ENCODE measurements around the gene C20orf202.

The C20orf202 gene

GRCh38 chr20:1169224-1169623 is 34.0 kb upstream of the C20orf202 start:
- Histone ChIP-seq H3K4me2 (ENCODE audit: low read length) (no peak overlapping the region), H3K79me2 (ENCODE audit: insufficient read depth, low read length) (no peaks in the 10 kb centered on the region), H3K4me3 (ENCODE audit: low read depth, low read length, poor library complexity, severe bottlenecking) (no peak overlapping the region), H3K4me1 (ENCODE audit: insufficient read depth, low read length, severe bottlenecking) (no peaks in the 10 kb centered on the region), H3F3A (ENCODE audit: insufficient read depth, low read length) (no peaks in the 10 kb centered on the region), H3K36me3 (ENCODE audit: insufficient read depth, low read length) (peaks cover 75% of the 10 kb centered on the region), H3K9me3 (ENCODE audit: low read length) (no peaks in the 10 kb centered on the region), H3K27me3 (ENCODE audit: insufficient read depth, low read length) (no peaks in the 10 kb centered on the region), H4K20me1 (ENCODE audit: insufficient read depth, low read length) (no peaks in the 10 kb centered on the region), H3K9ac (ENCODE audit: low read length) (no peak overlapping the region), H3K27ac (ENCODE audit: low read depth, low read length, poor library complexity, severe bottlenecking) (no peak overlapping the region), H2AFZ (ENCODE audit: low read length) (no peak overlapping the region), H3K9me2 (ENCODE audit: low read depth, low read length) (no peaks in the 10 kb centered on the region)
- TF ChIP-seq, protein P1, sequence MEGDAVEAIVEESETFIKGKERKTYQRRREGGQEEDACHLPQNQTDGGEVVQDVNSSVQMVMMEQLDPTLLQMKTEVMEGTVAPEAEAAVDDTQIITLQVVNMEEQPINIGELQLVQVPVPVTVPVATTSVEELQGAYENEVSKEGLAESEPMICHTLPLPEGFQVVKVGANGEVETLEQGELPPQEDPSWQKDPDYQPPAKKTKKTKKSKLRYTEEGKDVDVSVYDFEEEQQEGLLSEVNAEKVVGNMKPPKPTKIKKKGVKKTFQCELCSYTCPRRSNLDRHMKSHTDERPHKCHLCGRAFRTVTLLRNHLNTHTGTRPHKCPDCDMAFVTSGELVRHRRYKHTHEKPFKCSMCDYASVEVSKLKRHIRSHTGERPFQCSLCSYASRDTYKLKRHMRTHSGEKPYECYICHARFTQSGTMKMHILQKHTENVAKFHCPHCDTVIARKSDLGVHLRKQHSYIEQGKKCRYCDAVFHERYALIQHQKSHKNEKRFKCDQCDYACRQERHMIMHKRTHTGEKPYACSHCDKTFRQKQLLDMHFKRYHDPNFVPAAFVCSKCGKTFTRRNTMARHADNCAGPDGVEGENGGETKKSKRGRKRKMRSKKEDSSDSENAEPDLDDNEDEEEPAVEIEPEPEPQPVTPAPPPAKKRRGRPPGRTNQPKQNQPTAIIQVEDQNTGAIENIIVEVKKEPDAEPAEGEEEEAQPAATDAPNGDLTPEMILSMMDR (IDR thresholded peaks at IDR 0.05; ENCODE audit: low read length), result no peak
- TF ChIP-seq EZH2 (IDR thresholded peaks at IDR 0.05; ENCODE audit: borderline replicate concordance, low read length), result no peak

- no peak overlapping the region for H3K4me2 ChIP-seq (ENCODE audit: low read length)
- H2AFZ ChIP-seq (ENCODE audit: low read length), result no peak overlapping the region
- H3F3A ChIP-seq (ENCODE audit: insufficient read depth, low read length), result no peaks in the 10 kb centered on the region
- no peak overlapping the region for H3K4me3 ChIP-seq (ENCODE audit: low read depth, low read length, poor library complexity, severe bottlenecking)
- H3K27ac ChIP-seq (ENCODE audit: low read depth, low read length, poor library complexity, severe bottlenecking), result no peak overlapping the region
- no peaks in the 10 kb centered on the region for H3K9me3 ChIP-seq (ENCODE audit: low read length)
- no peaks in the 10 kb centered on the region for H3K79me2 ChIP-seq (ENCODE audit: insufficient read depth, low read length)
- no peaks in the 10 kb centered on the region for H3K9me2 ChIP-seq (ENCODE audit: low read depth, low read length)
- no peak overlapping the region for H3K9ac ChIP-seq (ENCODE audit: low read length)
- no peaks in the 10 kb centered on the region for H3K4me1 ChIP-seq (ENCODE audit: insufficient read depth, low read length, severe bottlenecking)
- TF ChIP-seq EZH2 (IDR thresholded peaks at IDR 0.05; ENCODE audit: borderline replicate concordance, low read length), result no peak
- TF ChIP-seq, protein P1 (IDR thresholded peaks at IDR 0.05; ENCODE audit: low read length), result no peak
- no peaks in the 10 kb centered on the region for H4K20me1 ChIP-seq (ENCODE audit: insufficient read depth, low read length)
- H3K27me3 ChIP-seq (ENCODE audit: insufficient read depth, low read length), result no peaks in the 10 kb centered on the region
- H3K36me3 ChIP-seq (ENCODE audit: insufficient read depth, low read length), result peaks cover 52% of the 10 kb centered on the region
Measured at GRCh38 chr20:1171461-1172093, 31.7 kb upstream of the C20orf202 start.

GRCh38 chr20:1173698-1174097 is 29.6 kb upstream of the C20orf202 start:
- no peak overlapping the region for H3K27ac ChIP-seq (ENCODE audit: low read depth, low read length, poor library complexity, severe bottlenecking)
- H3K27me3 ChIP-seq (ENCODE audit: insufficient read depth, low read length), result no peaks in the 10 kb centered on the region
- H3K79me2 ChIP-seq (ENCODE audit: insufficient read depth, low read length), result no peaks in the 10 kb centered on the region
- H3K4me1 ChIP-seq (ENCODE audit: insufficient read depth, low read length, severe bottlenecking), result no peaks in the 10 kb centered on the region
- H3K9me3 ChIP-seq (ENCODE audit: low read length), result no peaks in the 10 kb centered on the region
- H4K20me1 ChIP-seq (ENCODE audit: insufficient read depth, low read length), result no peaks in the 10 kb centered on the region
- peaks cover 31% of the 10 kb centered on the region for H3K36me3 ChIP-seq (ENCODE audit: insufficient read depth, low read length)
- H3K4me2 ChIP-seq (ENCODE audit: low read length), result no peak overlapping the region
- no peak overlapping the region for H3K4me3 ChIP-seq (ENCODE audit: low read depth, low read length, poor library complexity, severe bottlenecking)
- H2AFZ ChIP-seq (ENCODE audit: low read length), result no peak overlapping the region
- H3F3A ChIP-seq (ENCODE audit: insufficient read depth, low read length), result no peaks in the 10 kb centered on the region
- H3K9me2 ChIP-seq (ENCODE audit: low read depth, low read length), result no peaks in the 10 kb centered on the region
- no peak overlapping the region for H3K9ac ChIP-seq (ENCODE audit: low read length)
- TF ChIP-seq, protein P1 (IDR thresholded peaks at IDR 0.05; ENCODE audit: low read length), result no peak
- no peak for TF ChIP-seq EZH2 (IDR thresholded peaks at IDR 0.05; ENCODE audit: borderline replicate concordance, low read length)
